Measurements from ENCODE around the gene DNAJC5. TPM values are rescaled to one million over a fixed set of nuclear protein-coding genes. Genes with fewer than 3 reads are reported as not detected.

The DNAJC5 gene, protein sequence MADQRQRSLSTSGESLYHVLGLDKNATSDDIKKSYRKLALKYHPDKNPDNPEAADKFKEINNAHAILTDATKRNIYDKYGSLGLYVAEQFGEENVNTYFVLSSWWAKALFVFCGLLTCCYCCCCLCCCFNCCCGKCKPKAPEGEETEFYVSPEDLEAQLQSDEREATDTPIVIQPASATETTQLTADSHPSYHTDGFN
- 24.9 and 25.0 TPM in 2 replicates for polyA plus RNA-seq (2013)

GRCh38 chr20:63894358-63895201 lies at the start of gene DNAJC5:
DNAJC5 (plus strand) TSS chr20:63895126; CDS start chr20:63928346, 33,220 bp downstream.
- Histone ChIP-seq H3K4me2 (ENCODE audit: low read length) (peak within 1 kb of the TSS; percentile 72), H2AK5ac (ENCODE audit: low read length) (no peak within 1 kb of the TSS), H3K79me1 (ENCODE audit: low read length) (no peaks in the 10 kb centered on the region), H3K18ac (ENCODE audit: low read length) (no peak within 1 kb of the TSS), H3K14ac (ENCODE audit: low read length) (no peak within 1 kb of the TSS), H4K8ac (ENCODE audit: low read depth, low read length) (no peak within 1 kb of the TSS), H2BK5ac (ENCODE audit: low read depth, low read length, poor library complexity) (no peak within 1 kb of the TSS), H3K4me1 (ENCODE audit: control insufficient read depth in 1 of 2, insufficient read depth in 2 of 2, low read length in 2 of 2) (peaks cover 8 to 13% of the 10 kb centered on the region in 2 experiments), H2BK120ac (ENCODE audit: insufficient read depth, low read length, poor library complexity) (no peak within 1 kb of the TSS), H3K23ac (ENCODE audit: low read length) (no peak within 1 kb of the TSS), H4K12ac (ENCODE audit: low read depth, low read length) (no peak within 1 kb of the TSS), H3K27ac (ENCODE audit: low read depth, low read length) (peak within 1 kb of the TSS; percentile 51), H2BK12ac (ENCODE audit: low read length) (no peak within 1 kb of the TSS), H3K4me3 (ENCODE audit: low read depth, low read length) (peak within 1 kb of the TSS; percentile 71), H3K79me2 (ENCODE audit: control insufficient read depth, insufficient read depth, low read length, poor library complexity) (peaks cover 12% of the 10 kb centered on the region), H3K9ac (ENCODE audit: low read length) (peak within 1 kb of the TSS; percentile 28), H3K4ac (ENCODE audit: low read depth, low read length) (no peak within 1 kb of the TSS), H3K27me3 (ENCODE audit: insufficient read depth, low read length) (no peaks in the 10 kb centered on the region), H4K91ac (ENCODE audit: low read depth, low read length) (no peak within 1 kb of the TSS), H2AFZ (ENCODE audit: insufficient read depth, low read length, poor library complexity) (peak within 1 kb of the TSS; percentile 40), H3K9me3 (ENCODE audit: insufficient read depth, low read depth, low read length) (no peaks in the 10 kb centered on the region), H3K36me3 (ENCODE audit: control insufficient read depth in 1 of 2, insufficient read depth in 2 of 2, low read length in 2 of 2) (peaks cover 23 to 32% of the 10 kb centered on the region in 2 experiments)
- DNase-seq = peak; percentile 95 to 97
- WGBS (ENCODE audit: extremely low coverage, insufficient coverage, insufficient read length) = no CpG with 5 or more reads among the region's 82 CpGs

GRCh38 chr20:63846128-63846771 lies 48.7 kb upstream of the DNAJC5 start:
- peaks cover 24% of the 10 kb centered on the region in 2 experiments for H3K4me1 ChIP-seq (ENCODE audit: control insufficient read depth in 1 of 2, insufficient read depth in 2 of 2, low read length in 2 of 2)
- H2AFZ ChIP-seq (ENCODE audit: insufficient read depth, low read length, poor library complexity) = peak overlapping the region; percentile 56
- no peak overlapping the region for H3K4me3 ChIP-seq (ENCODE audit: low read depth, low read length)
- H3K14ac ChIP-seq (ENCODE audit: low read length) = peak overlapping the region; percentile 39
- no peak overlapping the region for H3K4ac ChIP-seq (ENCODE audit: low read depth, low read length)
- peak overlapping the region; percentile 88 for H3K27ac ChIP-seq (ENCODE audit: low read depth, low read length)
- peak overlapping the region; percentile 75 for H4K91ac ChIP-seq (ENCODE audit: low read depth, low read length)
- no peaks in the 10 kb centered on the region for H3K79me2 ChIP-seq (ENCODE audit: control insufficient read depth, insufficient read depth, low read length, poor library complexity)
- no peaks in the 10 kb centered on the region for H3K27me3 ChIP-seq (ENCODE audit: insufficient read depth, low read length)
- H3K23ac ChIP-seq (ENCODE audit: low read length) = no peak overlapping the region
- peaks cover 23% of the 10 kb centered on the region for H3K79me1 ChIP-seq (ENCODE audit: low read length)
- peak overlapping the region; percentile 69 for H3K4me2 ChIP-seq (ENCODE audit: low read length)
- peak overlapping the region; percentile 69 for H2BK12ac ChIP-seq (ENCODE audit: low read length)
- H3K18ac ChIP-seq (ENCODE audit: low read length) = no peak overlapping the region
- peak in 1 of 2 donors; percentile 45 for DNase-seq
- peak overlapping the region; percentile 22 for H4K12ac ChIP-seq (ENCODE audit: low read depth, low read length)
- H4K8ac ChIP-seq (ENCODE audit: low read depth, low read length) = peak overlapping the region; percentile 76
- H3K9me3 ChIP-seq (ENCODE audit: insufficient read depth, low read depth, low read length) = no peaks in the 10 kb centered on the region
- no CpG with 5 or more reads among the region's 24 CpGs for WGBS (ENCODE audit: extremely low coverage, insufficient coverage, insufficient read length)
- no peak overlapping the region for H2AK5ac ChIP-seq (ENCODE audit: low read length)
- peak overlapping the region; percentile 84 for H2BK120ac ChIP-seq (ENCODE audit: insufficient read depth, low read length, poor library complexity)
- peak overlapping the region; percentile 83 for H2BK5ac ChIP-seq (ENCODE audit: low read depth, low read length, poor library complexity)
- no peaks in the 10 kb centered on the region for H3K36me3 ChIP-seq (ENCODE audit: control insufficient read depth in 1 of 2, insufficient read depth in 2 of 2, low read length in 2 of 2)
- no peak overlapping the region for H3K9ac ChIP-seq (ENCODE audit: low read length)

GRCh38 chr20:63846888-63847236 lies 48.1 kb upstream of the DNAJC5 start:
- no peak overlapping the region for H3K23ac ChIP-seq (ENCODE audit: low read length)
- H2AFZ ChIP-seq (ENCODE audit: insufficient read depth, low read length, poor library complexity) = no peak overlapping the region
- H3K79me1 ChIP-seq (ENCODE audit: low read length) = peaks cover 23% of the 10 kb centered on the region
- peak overlapping the region; percentile 12 for H3K18ac ChIP-seq (ENCODE audit: low read length)
- peak overlapping the region; percentile 55 for H3K27ac ChIP-seq (ENCODE audit: low read depth, low read length)
- no peaks in the 10 kb centered on the region for H3K36me3 ChIP-seq (ENCODE audit: control insufficient read depth in 1 of 2, insufficient read depth in 2 of 2, low read length in 2 of 2)
- H3K9ac ChIP-seq (ENCODE audit: low read length) = no peak overlapping the region
- no peaks in the 10 kb centered on the region for H3K9me3 ChIP-seq (ENCODE audit: insufficient read depth, low read depth, low read length)
- no CpG with 5 or more reads among the region's 3 CpGs for WGBS (ENCODE audit: extremely low coverage, insufficient coverage, insufficient read length)
- no peak overlapping the region for H4K8ac ChIP-seq (ENCODE audit: low read depth, low read length)
- no peaks in the 10 kb centered on the region for H3K27me3 ChIP-seq (ENCODE audit: insufficient read depth, low read length)
- peak overlapping the region; percentile 21 for H2BK120ac ChIP-seq (ENCODE audit: insufficient read depth, low read length, poor library complexity)
- no peak overlapping the region for H2BK5ac ChIP-seq (ENCODE audit: low read depth, low read length, poor library complexity)
- H3K4ac ChIP-seq (ENCODE audit: low read depth, low read length) = no peak overlapping the region
- peak overlapping the region; percentile 44 for H2AK5ac ChIP-seq (ENCODE audit: low read length)
- H4K12ac ChIP-seq (ENCODE audit: low read depth, low read length) = no peak overlapping the region
- H2BK12ac ChIP-seq (ENCODE audit: low read length) = peak overlapping the region; percentile 60
- DNase-seq = no peak
- H3K14ac ChIP-seq (ENCODE audit: low read length) = peak overlapping the region; percentile 61
- peak overlapping the region; percentile 69 for H3K4me2 ChIP-seq (ENCODE audit: low read length)
- no peaks in the 10 kb centered on the region for H3K79me2 ChIP-seq (ENCODE audit: control insufficient read depth, insufficient read depth, low read length, poor library complexity)
- H4K91ac ChIP-seq (ENCODE audit: low read depth, low read length) = peak overlapping the region; percentile 69
- H3K4me1 ChIP-seq (ENCODE audit: control insufficient read depth in 1 of 2, insufficient read depth in 2 of 2, low read length in 2 of 2) = peaks cover 24% of the 10 kb centered on the region in 2 experiments
- no peak overlapping the region for H3K4me3 ChIP-seq (ENCODE audit: low read depth, low read length)

DNA sequence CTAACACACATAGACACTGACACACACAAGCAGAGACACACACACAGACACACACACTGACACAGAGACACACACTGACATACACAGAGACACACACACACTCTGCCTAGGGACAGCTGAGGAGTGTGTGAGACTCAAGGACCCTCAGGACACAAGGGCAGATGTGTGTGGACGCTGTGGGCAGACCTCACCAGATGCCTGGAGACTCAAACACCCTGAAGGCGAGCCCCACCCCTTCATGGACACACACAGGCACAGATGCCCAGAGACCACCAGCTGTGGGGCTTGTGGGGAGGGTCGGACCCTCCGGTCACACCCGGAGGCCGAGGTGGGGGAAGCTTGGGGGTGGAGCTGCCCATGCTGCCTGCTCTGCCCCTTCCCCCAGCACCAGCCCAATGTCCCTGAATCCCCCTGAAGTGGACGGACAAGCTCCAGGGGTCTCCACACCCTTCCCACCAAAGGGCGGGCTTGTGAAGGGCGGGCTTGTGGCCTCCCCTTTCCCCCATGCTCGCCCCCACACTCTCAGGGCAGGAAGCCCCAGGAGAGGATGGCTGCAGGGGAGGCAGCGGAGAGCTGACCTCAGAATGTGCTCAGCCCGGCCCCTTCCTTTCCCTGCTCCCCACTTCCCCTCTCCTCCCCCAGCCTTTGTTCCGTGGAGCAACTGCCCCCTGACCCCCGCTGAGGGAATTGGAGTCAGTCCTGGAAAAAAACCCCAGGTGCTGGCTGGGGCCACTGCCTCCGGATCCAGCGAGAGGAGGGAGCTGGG lies 47.5 kb upstream of the DNAJC5 start:
- Histone ChIP-seq H4K12ac (ENCODE audit: low read depth, low read length) (no peak overlapping the region), H3K4ac (ENCODE audit: low read depth, low read length) (no peak overlapping the region), H3K27me3 (ENCODE audit: insufficient read depth, low read length) (no peaks in the 10 kb centered on the region), H3K9ac (ENCODE audit: low read length) (no peak overlapping the region), H2BK120ac (ENCODE audit: insufficient read depth, low read length, poor library complexity) (peak overlapping the region; percentile 21), H3K79me2 (ENCODE audit: control insufficient read depth, insufficient read depth, low read length, poor library complexity) (no peaks in the 10 kb centered on the region), H2BK5ac (ENCODE audit: low read depth, low read length, poor library complexity) (peak overlapping the region; percentile 13), H4K8ac (ENCODE audit: low read depth, low read length) (peak overlapping the region; percentile 3), H3K4me1 (ENCODE audit: control insufficient read depth in 1 of 2, insufficient read depth in 2 of 2, low read length in 2 of 2) (peaks cover 24% of the 10 kb centered on the region in 2 experiments), H3K23ac (ENCODE audit: low read length) (no peak overlapping the region), H3K79me1 (ENCODE audit: low read length) (peaks cover 23% of the 10 kb centered on the region), H3K9me3 (ENCODE audit: insufficient read depth, low read depth, low read length) (no peaks in the 10 kb centered on the region), H2AFZ (ENCODE audit: insufficient read depth, low read length, poor library complexity) (no peak overlapping the region), H3K4me2 (ENCODE audit: low read length) (no peak overlapping the region), H3K36me3 (ENCODE audit: control insufficient read depth in 1 of 2, insufficient read depth in 2 of 2, low read length in 2 of 2) (no peaks in the 10 kb centered on the region), H3K18ac (ENCODE audit: low read length) (peak overlapping the region; percentile 12), H3K14ac (ENCODE audit: low read length) (peak overlapping the region; percentile 61), H3K4me3 (ENCODE audit: low read depth, low read length) (no peak overlapping the region), H2BK12ac (ENCODE audit: low read length) (peak overlapping the region; percentile 60), H4K91ac (ENCODE audit: low read depth, low read length) (peak overlapping the region; percentile 69), H3K27ac (ENCODE audit: low read depth, low read length) (peak overlapping the region; percentile 55), H2AK5ac (ENCODE audit: low read length) (peak overlapping the region; percentile 44)
- DNase-seq = no peak
- WGBS (ENCODE audit: extremely low coverage, insufficient coverage, insufficient read length) = no CpG with 5 or more reads among the region's 16 CpGs
